GM19395 (cell line): ENCODE data around the gene SMG7.
A peak's percentile ranks its signal among the peaks of the same experiment; 100 is the strongest.

ENCODE experiments used
- ATAC-seq: cut with Tn5 transposase; IDR thresholded peaks from one replicate; pipeline ENCODE4 v1.9.1; 2021; ENCODE audit warnings: mild to moderate bottlenecking, moderate library complexity; ENCODE audit not compliant: unreplicated experiment

The SMG7 gene

GRCh38 chr1:183505454-183506089 is 33.3 kb downstream of the SMG7 start:
- no peak for ATAC-seq

- ATAC-seq: no peak
These were observed 34.3 kb downstream of the SMG7 start for GRCh38 chr1:183506561-183506960.

GRCh38 chr1:183508694-183509093 is 36.4 kb downstream of the SMG7 start:
- no peak for ATAC-seq

- no peak for ATAC-seq
These were observed 40.2 kb downstream of the SMG7 start for GRCh38 chr1:183512450-183512849.

- no peak for ATAC-seq
These were observed 41.9 kb downstream of the SMG7 start for GRCh38 chr1:183514235-183514634.

GRCh38 chr1:183515002-183515689 is 42.8 kb downstream of the SMG7 start:
- ATAC-seq: no peak

- no peak for ATAC-seq
These were observed 44.4 kb downstream of the SMG7 start for GRCh38 chr1:183516725-183517124.

GRCh38 chr1:183517401-183517800 is 45.1 kb downstream of the SMG7 start:
- no peak for ATAC-seq

- ATAC-seq: no peak
These were observed 48.1 kb downstream of the SMG7 start for GRCh38 chr1:183520379-183520778.

GRCh38 chr1:183522104-183522503 is 49.8 kb downstream of the SMG7 start:
- no peak for ATAC-seq

DNA sequence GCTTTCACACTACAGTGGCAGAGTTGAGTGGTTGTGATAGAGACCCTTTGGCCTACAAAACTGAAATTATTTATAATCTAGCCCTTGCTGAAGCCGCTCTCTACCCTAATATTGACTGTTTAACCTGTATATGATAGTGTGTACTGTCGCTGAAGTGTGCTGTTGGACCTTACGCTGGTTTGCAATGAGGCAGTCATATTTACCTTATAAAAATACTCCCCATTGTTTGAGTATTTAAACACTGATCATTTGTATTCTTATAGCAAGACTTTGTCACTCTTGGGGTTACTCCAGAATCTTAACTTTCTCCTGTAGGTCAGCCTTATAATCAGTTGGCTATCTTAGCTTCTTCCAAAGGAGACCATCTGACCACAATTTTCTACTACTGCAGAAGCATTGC is 56.3 kb downstream of the SMG7 start:
- no peak for ATAC-seq

- no peak for ATAC-seq
These were observed 61.4 kb downstream of the SMG7 start for GRCh38 chr1:183533617-183534174.

DNA sequence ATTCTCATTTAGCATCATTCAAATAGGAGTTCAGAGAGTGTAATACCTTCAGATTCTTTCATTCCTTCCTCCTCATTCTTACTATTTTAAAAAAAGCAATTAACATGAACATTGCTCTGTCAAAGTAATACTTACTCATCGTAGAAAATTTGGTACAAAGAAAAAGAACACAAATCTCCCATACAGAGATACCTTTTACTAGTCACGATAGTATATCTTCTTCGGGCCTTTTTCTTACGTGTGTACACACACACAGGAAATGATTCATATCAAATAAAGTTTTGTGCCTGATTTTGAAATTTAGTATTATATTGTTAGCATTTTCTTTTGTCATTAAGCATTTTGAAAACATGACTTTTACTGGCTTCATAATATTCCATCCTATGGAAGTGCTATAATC is 65.1 kb downstream of the SMG7 start:
- no peak for ATAC-seq

DNA sequence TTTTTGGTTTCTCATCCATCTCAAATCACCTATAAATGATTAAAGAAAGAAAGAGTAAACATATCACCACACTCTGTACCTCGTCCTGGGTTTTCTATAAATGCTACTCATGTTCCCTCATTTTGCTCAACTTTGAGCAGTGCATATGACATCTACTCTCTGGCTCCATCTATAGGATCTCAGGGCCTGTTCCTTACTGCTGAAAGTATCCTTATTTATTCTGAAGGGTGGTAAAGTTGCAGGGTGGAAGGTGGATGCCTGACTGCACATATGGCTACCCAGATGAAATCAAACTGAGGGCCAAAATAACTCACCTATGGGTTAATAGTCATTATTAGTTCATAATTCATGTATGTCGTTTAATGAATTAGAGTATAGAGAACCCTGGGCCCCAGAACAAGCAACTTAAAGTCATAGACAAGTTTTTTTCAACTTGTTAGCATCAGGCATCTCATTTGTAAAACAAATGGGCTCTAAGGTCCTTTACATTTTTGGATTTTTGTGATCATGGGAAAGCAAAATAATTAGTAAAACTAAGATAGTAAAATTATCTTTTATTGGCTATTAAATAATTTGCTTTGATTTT is 71.4 kb downstream of the SMG7 start:
- ATAC-seq: peak; percentile 50

DNA sequence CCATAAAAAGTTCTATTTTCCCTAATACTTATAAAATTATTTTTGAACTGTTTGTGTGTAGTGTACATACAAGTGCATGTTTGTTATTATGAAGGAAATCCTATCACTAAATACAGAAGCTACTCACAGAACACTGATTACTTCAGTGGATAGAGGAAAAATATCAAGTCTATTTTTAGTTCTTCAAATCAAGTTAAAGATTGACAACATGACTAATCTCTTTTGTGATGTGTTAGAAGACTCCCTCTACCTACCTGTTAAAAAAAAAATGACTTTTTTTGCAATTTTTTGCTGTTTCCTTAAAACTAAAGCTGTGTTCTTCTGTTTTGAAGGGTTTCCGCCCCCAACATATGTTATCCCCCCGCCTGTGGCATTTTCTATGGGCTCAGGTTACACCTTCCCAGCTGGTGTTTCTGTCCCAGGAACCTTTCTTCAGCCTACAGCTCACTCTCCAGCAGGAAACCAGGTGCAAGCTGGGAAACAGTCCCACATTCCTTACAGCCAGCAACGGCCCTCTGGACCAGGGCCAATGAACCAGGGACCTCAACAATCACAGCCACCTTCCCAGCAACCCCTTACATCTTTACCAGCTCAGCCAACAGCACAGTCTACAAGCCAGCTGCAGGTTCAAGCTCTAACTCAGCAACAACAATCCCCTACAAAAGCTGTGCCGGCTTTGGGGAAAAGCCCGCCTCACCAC is 72.4 kb downstream of the SMG7 start:
- no peak for ATAC-seq

- no peak for ATAC-seq
These were observed 74.1 kb downstream of the SMG7 start for GRCh38 chr1:183546427-183546826.

- ATAC-seq: no peak
These were observed 75.8 kb downstream of the SMG7 start for GRCh38 chr1:183548116-183548515.

GRCh38 chr1:183550915-183551314 is 78.6 kb downstream of the SMG7 start:
- no peak for ATAC-seq

DNA sequence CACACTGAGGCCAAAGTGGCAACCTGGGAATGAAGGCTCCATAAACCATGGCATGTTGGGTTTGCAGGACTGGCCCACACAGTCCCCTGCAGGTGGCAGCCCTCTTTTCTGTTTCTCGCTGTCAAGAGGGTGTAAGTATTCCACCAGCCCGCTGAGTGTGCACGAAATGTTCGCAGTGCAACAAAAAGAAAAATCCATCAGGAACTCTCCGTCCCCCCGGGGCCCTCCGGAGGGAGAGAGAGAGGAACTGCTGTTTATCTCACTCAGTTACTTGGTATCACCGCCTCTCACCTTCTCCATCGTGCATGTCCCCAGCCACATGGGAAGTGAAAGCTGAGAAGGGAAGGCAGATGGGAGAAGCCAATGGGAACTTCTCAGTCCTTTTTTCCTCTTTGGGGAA is 79.6 kb downstream of the SMG7 start:
- ATAC-seq: no peak

- no peak for ATAC-seq
These were observed 80.1 kb downstream of the SMG7 start for GRCh38 chr1:183552441-183552840.

GRCh38 chr1:183552891-183553290 is 80.6 kb downstream of the SMG7 start:
- no peak for ATAC-seq
